G401 (cell line): ENCODE data around the gene DNASE1L1. TPM values are rescaled to one million over a fixed set of nuclear protein-coding genes. Genes with fewer than 3 reads are reported as not detected.

Experiments used
- DNase-seq: peaks from one replicate; pipeline ENCODE4 v3.0.0-alpha.2; 2015; ENCODE audit warnings: low spot score
- in situ Hi-C: cut with HindIII; loops from 2 replicates; pipeline ENCODE4 v1.10.0; 2016; ENCODE audit warnings: low sequenced_read_pairs, mixed read lengths
- total RNA-seq: library from RNA; depleted of rRNA; stranded (reverse); fragments of >200 nt; shearing (Covaris generic); gene quantifications from 2 replicates; pipeline ENCODE4 v1.2.3, GENCODE V29; 2014; rRNA removed

Gene DNASE1L1
- total RNA-seq, 1 experiment from 2014 or later, result 20.5 TPM

- in situ Hi-C loops, result no loop called here
- DNase-seq, result no peak
These were observed 49.5 kb downstream of the DNASE1L1 start for GRCh38 chrX:154359362-154360154.

DNA sequence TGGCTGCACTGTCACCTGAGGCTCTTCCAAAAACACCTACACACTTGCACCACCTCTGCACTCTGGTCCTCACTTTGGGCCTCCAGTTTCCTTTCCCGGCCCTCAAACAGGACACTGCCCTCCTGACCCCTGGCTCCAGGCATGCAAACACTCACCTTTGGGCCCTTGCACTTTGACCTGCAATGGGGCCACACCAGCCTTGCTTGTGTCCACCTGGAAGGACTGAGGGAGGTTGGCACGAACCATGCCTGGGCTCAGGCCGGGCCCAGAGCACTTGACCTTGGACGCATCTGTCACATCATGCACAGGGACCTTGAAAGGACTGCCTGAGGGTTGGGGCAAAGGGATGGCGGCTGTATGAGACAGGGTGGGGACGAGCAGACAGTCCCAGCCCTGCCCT is 50.2 kb downstream of the DNASE1L1 start:
- in situ Hi-C loops, result no loop called here
- no peak for DNase-seq

- DNase-seq, result no peak
These were observed 51.0 kb downstream of the DNASE1L1 start for GRCh38 chrX:154358011-154358410.

DNA sequence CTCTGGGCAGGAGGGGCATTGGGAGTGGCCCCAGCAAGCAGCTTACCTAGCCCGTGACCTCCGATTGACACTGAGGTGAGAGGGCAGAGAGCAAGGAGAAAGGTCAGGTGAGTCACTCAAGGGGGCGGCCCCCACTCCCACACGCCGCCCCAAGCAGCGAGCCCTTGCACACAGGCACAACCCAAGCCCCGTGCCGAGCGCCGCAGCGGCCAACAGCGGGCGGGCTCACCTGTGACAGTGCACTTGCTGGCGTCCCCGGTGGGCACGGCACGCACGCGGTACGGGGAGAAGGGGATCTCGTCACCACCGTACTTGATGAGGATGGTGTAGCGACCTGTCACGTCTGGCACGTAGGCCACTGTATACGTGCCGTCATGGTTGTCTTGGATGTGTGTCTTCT is 51.8 kb downstream of the DNASE1L1 start:
- in situ Hi-C loops, result no loop called here
- DNase-seq, result no peak

More at GRCh38 chrX:154358011-154358410, 51.0 kb downstream of the DNASE1L1 start:
- in situ Hi-C loops, result no loop called here

DNA sequence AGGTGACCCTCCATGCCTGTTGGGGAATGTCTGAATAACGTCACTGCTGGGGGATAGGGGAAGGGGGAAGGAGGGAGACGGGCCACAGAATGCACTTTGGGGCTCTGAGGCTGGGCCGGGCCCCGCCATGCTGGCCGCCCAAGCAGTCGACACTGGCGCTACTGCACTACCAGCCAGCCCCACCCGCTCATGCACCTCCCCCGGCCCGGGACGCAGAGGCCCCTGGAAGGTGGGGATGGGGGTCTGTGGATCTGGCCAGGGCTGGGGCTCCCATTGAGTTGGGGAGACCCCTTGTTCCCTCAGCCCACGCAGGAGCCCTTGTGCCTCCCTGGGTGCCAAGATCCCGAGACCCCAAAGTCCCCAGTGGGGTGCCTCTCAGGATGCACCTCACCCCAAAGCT is 52.5 kb downstream of the DNASE1L1 start:
- DNase-seq, result no peak
- in situ Hi-C loops, result no loop called here

GRCh38 chrX:154355776-154356140 is 53.3 kb downstream of the DNASE1L1 start:
- no peak for DNase-seq
- in situ Hi-C loops, result no loop called here

GRCh38 chrX:154355094-154355775 is 53.8 kb downstream of the DNASE1L1 start:
- DNase-seq, result no peak
- in situ Hi-C loops, result no loop called here

- no peak for DNase-seq
- in situ Hi-C loops, result no loop called here
These were observed 54.5 kb downstream of the DNASE1L1 start for GRCh38 chrX:154354516-154354915.

- in situ Hi-C loops, result no loop called here
- DNase-seq, result no peak
These were observed 55.0 kb downstream of the DNASE1L1 start for GRCh38 chrX:154354013-154354412.

DNA sequence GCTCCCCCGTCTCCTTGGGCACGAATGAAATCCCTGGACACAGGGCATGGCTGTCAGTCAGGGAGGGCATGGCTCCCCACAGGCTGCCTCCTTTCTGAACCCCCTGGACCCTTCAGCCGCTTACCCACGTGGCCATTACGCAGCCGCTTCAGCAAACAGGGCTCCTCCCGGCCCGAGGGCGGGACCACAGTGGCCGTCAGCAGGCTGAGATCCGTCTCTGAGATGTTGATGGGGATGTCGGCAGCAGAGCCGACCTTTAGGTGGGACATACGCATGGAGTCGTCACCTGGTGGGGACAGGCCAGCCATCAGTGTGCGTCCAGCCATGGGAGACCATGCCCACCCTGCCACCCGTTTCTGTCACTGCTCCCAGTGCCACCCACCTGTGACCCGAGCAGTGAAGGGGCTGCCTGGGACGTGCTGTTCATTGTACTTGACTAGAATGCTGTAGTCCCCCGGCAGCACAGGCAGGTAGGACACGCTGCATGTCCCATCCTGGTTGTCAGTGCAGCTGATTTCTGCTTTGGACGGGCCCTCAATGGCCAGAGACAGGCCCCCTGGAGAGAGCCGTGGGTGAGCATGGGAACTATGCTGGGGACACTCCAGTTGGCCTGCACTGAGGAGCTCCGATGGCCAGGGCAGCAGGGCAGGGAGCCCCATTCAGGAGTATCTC is 55.7 kb downstream of the DNASE1L1 start:
- no peak for DNase-seq
- in situ Hi-C loops, result no loop called here

DNA sequence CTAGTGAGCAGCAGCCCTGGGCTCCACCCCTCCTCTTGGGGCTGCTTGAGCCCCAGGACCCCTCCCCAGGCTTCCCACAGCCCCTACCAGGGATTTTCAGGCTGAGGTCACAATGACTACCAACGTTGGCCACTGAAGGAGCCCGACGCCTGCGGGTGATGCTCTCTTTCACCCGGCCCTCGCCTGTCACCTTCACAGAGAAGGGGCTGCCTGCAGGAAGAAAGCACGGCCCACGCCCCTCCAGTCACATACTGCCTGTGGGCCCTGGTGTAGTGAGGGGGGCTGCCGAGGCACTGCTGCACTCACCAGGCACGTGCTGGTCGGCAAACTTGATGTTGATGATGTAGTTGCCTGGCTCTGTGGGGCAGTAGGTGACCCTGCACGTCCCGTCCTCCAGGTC is 56.6 kb downstream of the DNASE1L1 start:
- no peak for DNase-seq
- in situ Hi-C loops, result no loop called here

DNA sequence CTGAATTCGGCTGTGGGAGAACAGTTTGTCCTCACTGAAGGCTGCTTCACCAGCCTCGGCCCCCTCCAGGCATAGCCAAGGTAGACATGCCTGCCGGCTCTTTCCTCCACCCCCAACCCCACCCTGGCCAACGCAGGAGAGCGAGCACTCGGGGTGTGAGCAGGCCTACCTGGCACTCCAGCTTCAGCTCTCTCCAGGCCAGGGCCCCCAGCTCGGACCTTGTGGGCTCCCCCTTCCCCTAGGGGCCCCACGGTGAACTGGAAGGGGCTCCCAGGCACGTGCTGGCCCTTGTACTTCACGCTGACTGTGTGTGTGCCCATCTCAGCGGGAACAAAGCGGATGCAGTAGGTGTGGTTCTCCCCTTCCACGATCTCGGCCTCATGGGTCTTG is 57.0 kb downstream of the DNASE1L1 start:
- in situ Hi-C loops, result no loop called here
- no peak for DNase-seq

Other genes starting within 250 kb of the DNASE1L1 start
- gene OPN1MW, start 226.7 kb downstream of the DNASE1L1 start, total RNA-seq, result not detected in 2 replicates
- gene OPN1MW2, start 189.5 kb downstream of the DNASE1L1 start, total RNA-seq, result not detected in 2 replicates
- not detected in 2 replicates for gene OPN1MW3, start 151.7 kb downstream of the DNASE1L1 start, total RNA-seq
- gene TEX28, start 114.1 kb downstream of the DNASE1L1 start, total RNA-seq, result not detected in 2 replicates
- not detected in 2 replicates for gene TKTL1, start 113.5 kb downstream of the DNASE1L1 start, total RNA-seq
- 811 and 832 TPM in 2 replicates for gene FLNA, start 34.6 kb downstream of the DNASE1L1 start, total RNA-seq
- gene EMD, start 30.0 kb downstream of the DNASE1L1 start, total RNA-seq, result 49.8 and 72.5 TPM in 2 replicates
- gene RPL10, start 10.9 kb downstream of the DNASE1L1 start, total RNA-seq, result 2,883 and 3,419 TPM in 2 replicates
- 16.9 and 39.4 TPM in 2 replicates for gene TAFAZZIN, start 2.3 kb upstream of the DNASE1L1 start, total RNA-seq
- 48.9 and 60.6 TPM in 2 replicates for gene ATP6AP1, start 19.4 kb upstream of the DNASE1L1 start, total RNA-seq
- 51.4 and 57.6 TPM in 2 replicates for gene GDI1, start 27.9 kb upstream of the DNASE1L1 start, total RNA-seq
- 56.1 and 63.4 TPM in 2 replicates for gene FAM50A, start 34.9 kb upstream of the DNASE1L1 start, total RNA-seq
- 3.6 and 6.0 TPM in 2 replicates for gene PLXNA3, start 49.0 kb upstream of the DNASE1L1 start, total RNA-seq
- gene LAGE3, start 70.0 kb upstream of the DNASE1L1 start, total RNA-seq, result 72.0 and 79.9 TPM in 2 replicates
- gene UBL4A, start 77.4 kb upstream of the DNASE1L1 start, total RNA-seq, result 48.2 and 58.1 TPM in 2 replicates
- 12.6 and 24.0 TPM in 2 replicates for gene SLC10A3, start 81.4 kb upstream of the DNASE1L1 start, total RNA-seq
- 47.5 and 47.8 TPM in 2 replicates for gene FAM3A, start 107.0 kb upstream of the DNASE1L1 start, total RNA-seq
- gene G6PD, start 137.6 kb upstream of the DNASE1L1 start, total RNA-seq, result 32.0 and 32.9 TPM in 2 replicates
- 12.0 and 13.2 TPM in 2 replicates for gene IKBKG, start 138.4 kb upstream of the DNASE1L1 start, total RNA-seq
- gene CTAG1A, start 175.9 kb upstream of the DNASE1L1 start, total RNA-seq, result not detected in 2 replicates
- not detected in 2 replicates for gene CTAG1B, start 210.0 kb upstream of the DNASE1L1 start, total RNA-seq
- gene CTAG2, start 244.3 kb upstream of the DNASE1L1 start, total RNA-seq, result not detected in 2 replicates